ENCODE results near the gene TMX3. TPM values are rescaled to one million over a fixed set of nuclear protein-coding genes. Genes with fewer than 3 reads are reported as not detected.

Gene TMX3
- total RNA-seq, 2 experiments from 2014 or later = 42.4 to 44.6 TPM

- no peak for DNase-seq
- H3K36me3 Mint-ChIP-seq = no peaks in the 10 kb centered on the region
- no peaks in the 10 kb centered on the region for H3K4me1 Mint-ChIP-seq (ENCODE audit: low read depth)
- no peaks in the 10 kb centered on the region for H3K9me3 Mint-ChIP-seq
- no peak overlapping the region for H3K4me3 Mint-ChIP-seq
- no peak overlapping the region for H3K27ac Mint-ChIP-seq
- peaks cover 2% of the 10 kb centered on the region for H3K27me3 Mint-ChIP-seq
- CTCF ChIA-PET = interaction anchor here (0.6 to 3.9 kb wide), 21 partner anchors 11 to 1444 kb away, joined by 3 to 28 read pairs (median 4); partner anchors contain the start of gene DSEL
- intact Hi-C loops (cut with micrococcal nuclease) = loop anchor here (1.0 to 5.0 kb wide), 3 partner anchors 74 to 1443 kb away; partner anchors contain the start of gene DSEL
- POLR2A ChIA-PET = no interaction called here
Measured at GRCh38 chr18:68660354-68661183, 54.3 kb downstream of the TMX3 start.

DNA sequence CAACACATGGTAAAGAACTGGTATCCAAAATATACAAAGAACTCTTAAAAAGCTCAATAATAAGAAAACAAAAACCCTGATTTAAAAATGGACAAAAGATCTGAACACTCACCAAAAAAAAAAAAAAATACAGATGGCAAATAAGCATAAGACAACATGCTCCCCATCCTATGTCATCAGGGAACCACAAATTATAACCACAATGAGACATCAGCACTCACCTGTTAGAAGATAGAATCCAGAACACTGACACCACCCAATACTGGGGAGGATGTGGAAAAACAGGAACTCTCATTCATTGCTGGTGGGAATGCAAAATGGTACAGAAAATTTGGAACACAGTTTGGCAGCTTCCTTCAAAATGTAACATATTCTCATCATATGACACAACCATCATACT is 66.7 kb downstream of the TMX3 start:
- CTCF ChIA-PET = interaction anchor here (1.2 kb wide), 1 partner anchor 11 kb away, joined by 5 read pairs; no protein-coding TSS in a partner anchor

DNA sequence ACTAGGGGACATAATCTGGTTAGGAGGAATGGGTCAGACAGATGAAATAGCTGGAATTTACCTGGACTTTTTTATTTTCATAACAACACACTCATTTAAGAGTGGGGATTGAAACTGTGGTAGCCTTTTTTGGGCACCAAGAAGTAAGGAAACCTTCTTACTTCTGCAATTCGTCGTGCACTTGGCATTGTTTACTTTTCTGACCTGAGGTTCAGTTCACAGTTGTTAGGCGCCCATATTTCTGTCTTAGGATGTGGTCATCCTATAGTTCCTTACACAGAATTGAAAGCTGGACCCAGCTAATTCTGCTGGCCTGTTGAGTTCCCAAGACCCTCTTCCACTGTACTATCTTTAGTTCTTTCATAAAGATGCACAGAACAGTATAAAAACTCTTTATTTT is 72.9 kb downstream of the TMX3 start:
- Mint-ChIP-seq H3K4me1 (ENCODE audit: low read depth) (no peaks in the 10 kb centered on the region), H3K9me3 (no peaks in the 10 kb centered on the region), H3K4me3 (no peak overlapping the region), H3K36me3 (no peaks in the 10 kb centered on the region), H3K27ac (no peak overlapping the region), H3K27me3 (peaks cover 12% of the 10 kb centered on the region)
- ChIA-PET CTCF (no interaction called here), POLR2A (no interaction called here)
- no peak for DNase-seq
- intact Hi-C loops (cut with micrococcal nuclease) = no loop called here

More for the DNA sequence above, 66.7 kb downstream of the TMX3 start:
- POLR2A ChIA-PET = no interaction called here
- Mint-ChIP-seq H3K27ac (no peak overlapping the region), H3K9me3 (no peaks in the 10 kb centered on the region), H3K4me3 (no peak overlapping the region), H3K27me3 (peaks cover 18% of the 10 kb centered on the region), H3K4me1 (ENCODE audit: low read depth) (no peaks in the 10 kb centered on the region), H3K36me3 (no peaks in the 10 kb centered on the region)
- intact Hi-C loops (cut with micrococcal nuclease) = no loop called here
- DNase-seq = no peak

GRCh38 chr18:68640861-68641260 is 74.0 kb downstream of the TMX3 start:
- Mint-ChIP-seq H3K27ac (no peak overlapping the region), H3K27me3 (peaks cover 15% of the 10 kb centered on the region), H3K4me1 (ENCODE audit: low read depth) (no peaks in the 10 kb centered on the region), H3K36me3 (no peaks in the 10 kb centered on the region), H3K4me3 (no peak overlapping the region), H3K9me3 (no peaks in the 10 kb centered on the region)
- CTCF ChIA-PET = interaction anchor here (0.6 kb wide), 1 partner anchor 660 kb away, joined by 3 read pairs; no protein-coding TSS in a partner anchor
- DNase-seq = no peak
- intact Hi-C loops (cut with micrococcal nuclease) = no loop called here
- POLR2A ChIA-PET = no interaction called here

- Mint-ChIP-seq H3K9me3 (no peaks in the 10 kb centered on the region), H3K27ac (no peak overlapping the region), H3K27me3 (peaks cover 10% of the 10 kb centered on the region), H3K4me1 (ENCODE audit: low read depth) (no peaks in the 10 kb centered on the region), H3K36me3 (no peaks in the 10 kb centered on the region), H3K4me3 (no peak overlapping the region)
- intact Hi-C loops (cut with micrococcal nuclease) = no loop called here
- ChIA-PET CTCF (no interaction called here), POLR2A (no interaction called here)
- DNase-seq = no peak
Measured at GRCh38 chr18:68638613-68639012, 76.3 kb downstream of the TMX3 start.

DNA sequence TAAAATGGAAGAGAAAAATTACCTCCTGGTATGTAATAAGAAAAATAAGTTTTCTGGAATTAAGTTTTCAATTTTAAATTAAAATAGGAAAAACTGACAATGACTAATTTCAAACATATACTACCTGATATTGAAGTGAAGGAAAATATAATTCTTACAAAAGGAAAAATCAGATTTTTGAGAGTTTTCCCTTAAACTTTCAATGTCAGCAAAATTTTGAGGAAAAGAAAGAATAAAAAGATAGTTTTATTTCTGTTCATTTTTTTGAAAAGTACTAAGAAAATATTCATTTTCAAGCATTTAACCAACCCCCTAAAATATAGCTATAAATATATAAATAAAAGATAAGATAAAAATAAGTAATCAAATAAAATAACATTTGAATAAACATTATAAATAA is 87.1 kb downstream of the TMX3 start:
- Mint-ChIP-seq H3K36me3 (no peaks in the 10 kb centered on the region), H3K4me3 (no peak overlapping the region), H3K27ac (no peak overlapping the region), H3K9me3 (no peaks in the 10 kb centered on the region), H3K27me3 (peaks cover 2% of the 10 kb centered on the region), H3K4me1 (ENCODE audit: low read depth) (no peaks in the 10 kb centered on the region)
- POLR2A ChIA-PET = no interaction called here
- intact Hi-C loops (cut with micrococcal nuclease) = no loop called here
- CTCF ChIA-PET = no interaction called here
- no peak for DNase-seq

Other genes with a start within 250 kb of the TMX3 start
- gene CCDC102B, start 83.0 kb upstream of the TMX3 start, total RNA-seq = 1 to 10 TPM; 2.1 to 2.4 TPM